GM18861 (cell line): ENCODE data around the gene CRNKL1.

Experiments
- ATAC-seq: cut with Tn5 transposase; IDR thresholded peaks from one replicate; pipeline ENCODE4 v1.9.1; 2021; ENCODE audit not compliant: unreplicated experiment

Gene CRNKL1

DNA sequence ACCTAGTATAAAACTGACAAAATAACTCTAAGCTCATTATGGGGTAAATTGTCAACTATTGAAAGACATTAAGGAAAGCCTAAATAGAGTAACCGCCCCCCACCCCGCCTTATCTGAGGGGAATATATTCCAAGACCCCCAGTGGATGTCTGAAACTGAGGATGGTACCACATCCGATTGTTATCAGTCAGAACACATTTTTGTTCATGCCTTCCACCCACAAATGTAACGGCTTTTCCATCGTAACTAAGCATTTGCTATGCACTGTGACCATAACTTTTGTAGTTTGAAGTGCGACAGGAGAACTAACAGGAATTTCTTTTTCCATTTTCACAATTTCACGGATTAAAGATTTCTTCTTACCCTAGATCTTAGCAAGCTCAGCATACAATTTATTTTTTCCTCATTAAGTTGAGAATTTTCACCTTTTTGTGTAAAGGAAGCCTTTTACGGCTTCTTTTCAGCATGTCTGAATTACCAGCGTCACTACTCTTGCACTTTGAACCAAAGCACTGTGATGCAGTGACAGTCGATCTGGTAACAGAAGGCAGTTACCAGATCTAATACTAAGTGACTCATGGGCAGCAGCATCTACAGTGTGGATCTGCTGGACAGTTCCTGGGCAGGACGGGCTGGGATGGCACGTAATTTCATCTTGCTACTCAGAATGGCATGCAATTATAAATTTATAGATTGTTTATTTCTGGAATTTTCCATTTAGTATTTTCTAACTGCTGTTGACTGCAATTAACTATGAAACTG is 11.9 kb upstream of the CRNKL1 start:
- no peak for ATAC-seq

DNA sequence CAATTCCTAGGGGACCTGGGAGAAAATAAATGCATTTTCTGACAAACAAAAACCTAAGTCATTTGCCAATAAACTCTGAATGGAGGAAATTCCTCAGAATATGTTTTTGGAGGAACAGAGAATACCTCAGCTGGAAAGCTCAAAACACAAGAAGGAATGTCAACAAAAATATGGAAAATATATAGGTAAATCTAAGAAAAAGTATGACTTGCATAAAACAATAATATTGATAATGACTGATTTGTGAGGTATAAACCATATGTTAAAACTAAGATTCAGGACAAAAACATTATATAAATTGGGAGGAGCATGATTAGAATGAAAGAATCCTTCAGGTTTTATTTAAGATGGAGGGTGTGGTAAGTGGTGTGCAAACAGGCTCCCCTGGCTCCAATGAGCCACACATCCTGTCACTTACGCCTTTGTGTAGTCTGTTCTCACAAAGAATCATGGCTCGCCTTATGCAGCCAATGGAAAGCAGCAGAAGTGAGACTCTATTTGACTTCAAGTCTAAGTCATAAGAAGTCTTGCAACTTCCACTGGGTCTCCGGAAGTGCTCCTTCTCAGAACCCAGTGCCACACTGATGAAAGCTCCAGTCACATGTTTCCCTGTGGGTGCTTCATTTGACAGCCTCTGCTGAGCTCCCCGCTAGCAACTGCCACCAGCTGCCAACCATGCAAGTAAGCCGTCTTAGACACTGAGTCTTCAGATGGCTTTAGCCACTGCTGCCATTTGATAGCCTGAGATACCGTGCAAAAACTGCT is 8.2 kb upstream of the CRNKL1 start:
- no peak for ATAC-seq

DNA sequence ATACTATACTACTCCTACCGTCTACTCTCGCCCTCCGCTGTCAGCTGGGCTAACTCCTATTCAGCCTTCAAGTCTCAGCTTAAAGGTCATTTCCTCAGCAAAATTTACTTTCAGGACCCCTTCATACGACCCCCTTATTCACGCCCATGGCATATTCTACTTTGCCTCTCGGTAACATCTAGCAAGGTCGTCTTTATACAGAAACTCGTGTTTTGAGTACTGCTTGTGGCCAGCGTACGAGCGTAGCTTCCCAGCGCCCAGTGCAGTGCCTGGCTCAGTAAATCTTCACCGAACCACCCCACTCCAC is 546 bp downstream of the CRNKL1 start:
- ATAC-seq, result peak; percentile 9

DNA sequence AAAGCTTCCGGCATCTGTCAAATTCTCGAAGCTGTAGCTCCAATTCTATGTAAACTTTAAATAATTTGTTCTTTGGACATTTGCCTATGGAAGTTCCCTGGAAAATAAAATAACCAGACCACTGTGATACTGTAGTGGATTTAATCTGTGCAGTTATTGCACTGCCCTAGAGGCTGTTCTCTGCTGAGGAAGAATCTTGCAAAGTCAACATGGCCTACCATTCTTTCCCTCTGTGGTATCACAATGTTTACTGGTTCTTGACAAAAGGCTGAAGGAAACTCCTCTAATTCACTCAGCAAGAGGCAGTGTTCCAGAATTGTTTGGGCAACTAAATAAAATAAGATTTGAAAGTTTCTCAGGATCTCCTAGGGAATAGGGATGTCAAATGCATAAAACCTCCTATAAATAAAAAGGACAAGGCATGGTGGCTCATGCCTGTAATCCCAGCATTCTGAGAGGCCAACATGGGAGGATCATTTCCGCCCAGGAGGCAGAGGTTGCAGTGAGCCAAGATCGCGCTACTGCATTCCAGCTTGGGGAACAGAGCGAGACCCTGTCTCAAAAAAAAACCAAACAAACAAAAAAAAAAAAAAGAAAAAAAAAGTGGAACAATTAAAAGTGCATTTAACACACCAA is 12.4 kb downstream of the CRNKL1 start:
- ATAC-seq, result no peak

DNA sequence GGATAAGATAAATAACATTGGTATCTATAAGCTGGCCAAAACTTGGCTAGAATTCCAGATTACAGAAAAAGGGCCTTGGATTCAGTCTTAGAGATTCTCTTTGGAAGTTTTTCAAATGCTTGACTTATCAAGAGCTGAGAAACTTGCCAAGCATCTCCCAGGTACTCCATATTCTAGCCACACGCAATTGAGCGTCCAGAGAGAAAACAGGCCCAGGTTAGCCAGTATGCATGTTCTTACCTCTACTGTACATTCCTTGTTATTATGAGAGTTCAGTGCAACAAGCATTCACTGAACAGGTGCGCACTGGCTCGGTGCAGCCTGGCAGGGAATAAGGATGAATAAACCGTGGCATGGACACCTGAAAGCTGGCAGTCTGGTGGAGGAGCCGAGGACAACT is 13.7 kb downstream of the CRNKL1 start:
- no peak for ATAC-seq

DNA sequence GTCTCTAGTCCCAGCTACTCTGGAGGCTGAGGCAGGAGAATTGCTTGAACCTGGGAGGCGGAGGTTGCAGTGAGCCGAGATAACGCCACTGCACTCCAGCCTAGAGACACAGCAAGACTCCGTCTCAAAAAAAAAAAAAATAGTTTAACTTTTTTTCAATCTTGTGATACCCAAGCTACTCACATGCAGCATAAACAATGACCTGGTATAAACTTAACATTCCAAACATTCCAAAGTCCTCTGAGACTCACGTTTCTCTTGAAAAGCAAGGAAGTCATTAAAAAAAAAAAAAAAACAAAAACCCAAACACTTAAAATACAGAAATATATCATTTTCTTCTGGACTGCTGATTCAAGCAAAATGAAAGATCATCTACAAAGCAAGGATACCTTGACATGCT is 14.3 kb downstream of the CRNKL1 start:
- no peak for ATAC-seq

DNA sequence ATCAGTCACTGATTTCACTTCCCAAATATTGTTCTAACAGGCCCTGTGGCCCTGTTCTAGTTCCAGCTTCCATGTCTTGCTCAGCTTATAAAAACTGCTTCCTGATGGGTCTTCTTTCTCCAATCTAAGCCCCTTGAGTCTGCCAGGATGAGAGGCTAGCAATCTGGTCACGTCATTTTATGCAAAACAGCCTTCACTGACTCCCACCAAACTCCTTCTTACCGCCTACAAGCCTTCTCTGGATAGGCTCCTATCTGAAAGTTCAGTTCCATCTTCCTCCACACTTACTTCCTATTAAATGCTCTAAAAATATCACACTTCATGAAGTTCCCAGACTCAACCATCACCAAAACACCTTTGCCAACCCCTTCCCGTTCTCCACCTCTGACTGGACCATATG is 15.5 kb downstream of the CRNKL1 start:
- ATAC-seq, result no peak

DNA sequence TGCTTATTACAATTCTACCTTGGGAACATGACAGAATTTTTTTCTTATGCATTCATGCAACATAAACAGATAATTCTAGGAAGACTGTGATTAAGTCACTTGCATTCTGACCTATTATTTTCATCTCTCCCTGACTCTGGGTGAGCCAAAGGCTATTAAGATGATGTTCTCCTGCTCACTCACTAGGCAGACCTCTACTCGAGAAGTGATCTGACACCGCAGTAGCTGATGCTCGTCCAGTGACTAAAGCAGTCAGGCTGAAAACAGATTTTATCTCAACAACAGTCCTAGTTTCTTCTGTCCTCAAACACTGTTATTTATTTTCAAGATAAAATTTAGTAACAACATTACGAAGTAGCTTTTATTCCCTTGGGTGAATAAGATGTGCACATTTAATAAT is 17.8 kb downstream of the CRNKL1 start:
- ATAC-seq, result no peak

DNA sequence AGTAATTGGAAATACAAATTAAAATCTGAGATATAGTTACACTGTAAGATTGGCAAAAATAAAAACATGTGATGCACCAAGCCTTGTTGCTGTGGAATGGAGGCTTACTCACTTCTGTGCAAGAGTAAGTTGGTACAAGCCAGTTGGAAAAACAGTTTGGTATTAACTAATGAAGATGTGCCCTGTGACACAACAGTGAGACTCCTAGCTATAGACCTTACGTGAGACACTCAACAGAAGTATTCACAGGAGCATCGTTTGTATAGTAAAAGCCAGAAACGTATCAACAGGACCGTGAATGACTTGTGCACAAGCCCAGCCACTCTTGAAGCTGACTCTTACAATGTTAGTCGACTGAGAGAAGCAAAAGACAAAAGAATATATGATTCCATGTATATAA is 20.5 kb downstream of the CRNKL1 start:
- no peak for ATAC-seq

DNA sequence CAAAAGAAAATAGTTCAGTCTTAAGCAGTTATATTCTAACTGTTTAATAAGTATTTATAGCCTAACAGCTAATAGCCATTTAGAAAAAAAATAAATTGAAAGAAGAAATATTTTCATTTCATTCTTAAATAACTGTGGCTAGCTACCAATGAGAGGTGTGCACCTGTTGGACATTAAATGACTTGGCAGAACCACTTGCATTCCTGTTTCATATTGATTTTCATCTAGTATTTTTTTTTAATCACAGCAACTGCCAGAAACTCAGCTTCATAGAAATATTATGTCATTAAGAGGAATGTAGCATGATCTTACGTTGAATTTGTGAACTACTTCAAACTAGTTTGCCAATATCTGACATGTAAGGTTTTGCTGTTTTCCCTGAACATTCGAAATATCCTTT is 25.0 kb downstream of the CRNKL1 start:
- no peak for ATAC-seq

DNA sequence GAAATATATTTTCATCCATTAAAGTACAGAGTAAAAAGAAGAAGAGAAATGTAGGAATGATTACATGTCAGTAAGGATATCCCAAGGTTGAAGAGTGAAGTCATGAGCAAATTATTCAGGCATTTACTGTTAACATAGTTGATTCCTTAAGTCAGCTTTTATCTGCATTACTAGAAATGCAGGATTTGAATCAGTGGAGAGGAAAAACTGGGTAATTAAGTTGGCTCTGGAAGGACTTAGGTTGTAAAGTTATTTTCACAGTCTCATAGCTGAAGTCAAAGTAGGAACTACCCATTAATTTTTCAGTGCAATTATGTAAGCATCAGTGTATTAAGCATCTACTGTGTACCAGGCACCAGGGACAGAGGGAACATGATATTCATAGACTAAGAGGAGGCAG is 27.3 kb downstream of the CRNKL1 start:
- ATAC-seq, result no peak

DNA sequence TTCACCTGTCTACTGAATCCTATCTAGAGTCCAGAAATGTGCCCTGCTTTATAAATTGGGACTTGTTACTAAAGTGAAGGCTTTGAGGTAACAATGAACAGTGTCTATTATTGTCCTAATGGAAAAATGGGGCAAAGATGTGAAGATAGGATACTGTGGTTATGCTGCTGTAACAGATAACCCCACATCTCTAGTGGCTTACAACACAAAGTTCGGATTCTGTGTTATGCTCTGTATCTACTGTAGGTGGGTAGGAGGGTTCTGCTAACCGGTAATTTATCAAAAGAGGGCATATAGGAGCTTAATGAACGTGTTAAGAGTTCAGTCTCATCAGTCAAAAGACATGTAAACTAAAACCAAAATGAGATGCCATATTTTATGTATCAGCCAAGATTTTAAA is 28.9 kb downstream of the CRNKL1 start:
- ATAC-seq, result no peak

DNA sequence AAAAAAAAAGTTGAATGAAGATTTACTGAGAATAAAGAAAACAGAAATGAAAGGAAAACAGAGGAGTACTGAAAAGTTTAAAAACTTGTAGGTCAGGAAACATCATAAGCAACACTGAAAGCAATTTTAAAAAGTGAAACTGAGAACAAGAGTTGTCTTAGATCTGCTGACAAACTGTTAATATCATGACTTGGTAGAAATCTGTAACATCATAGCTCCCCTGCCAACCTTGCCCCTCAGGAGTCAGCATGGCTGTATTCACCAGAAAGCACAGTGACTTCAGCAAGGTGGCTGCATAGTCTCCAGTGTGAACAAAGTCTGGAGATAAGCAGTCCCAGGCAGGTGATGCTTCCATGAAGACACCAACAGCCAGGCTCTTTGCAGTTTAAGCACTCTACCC is 29.8 kb downstream of the CRNKL1 start:
- ATAC-seq, result peak; percentile 73

DNA sequence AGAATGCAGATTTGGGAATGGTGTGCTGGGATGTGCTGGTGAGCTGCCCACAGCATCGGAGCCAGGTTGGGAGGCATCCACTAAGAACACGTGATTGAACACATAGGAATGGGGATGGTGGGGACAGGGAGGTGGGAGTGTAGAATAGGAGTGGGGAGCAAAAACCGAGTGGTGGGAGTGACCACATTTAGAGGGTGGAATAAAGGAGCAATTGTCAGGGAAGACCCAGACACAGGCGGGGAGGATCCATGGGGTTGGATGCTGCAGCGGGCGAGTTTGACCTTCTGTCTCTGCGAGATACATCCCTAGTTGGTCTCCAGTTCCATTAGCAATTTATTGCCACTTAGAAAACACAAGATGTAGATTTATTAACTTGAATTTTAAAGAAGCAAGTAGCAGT is 30.4 kb downstream of the CRNKL1 start:
- no peak for ATAC-seq

DNA sequence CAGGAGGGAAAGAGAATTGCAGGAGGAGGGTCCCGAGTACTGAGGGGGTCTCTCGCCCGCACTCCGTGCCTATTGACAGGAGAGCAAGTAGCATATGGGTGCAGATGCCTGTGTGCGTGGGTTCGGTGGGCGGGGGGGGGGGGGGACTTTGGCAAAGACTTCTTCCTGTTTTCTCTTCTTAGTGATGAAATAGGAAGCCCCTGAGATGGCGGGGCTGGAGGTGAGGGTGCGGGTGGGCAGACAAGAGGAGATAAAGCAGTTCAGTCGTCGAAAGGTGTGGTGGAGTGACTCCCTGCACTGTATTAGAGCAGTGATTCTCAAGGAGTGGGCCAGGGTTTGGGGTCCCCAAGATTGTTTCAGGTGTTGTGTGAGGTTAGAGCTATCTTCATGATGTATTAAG is 31.4 kb downstream of the CRNKL1 start:
- no peak for ATAC-seq

DNA sequence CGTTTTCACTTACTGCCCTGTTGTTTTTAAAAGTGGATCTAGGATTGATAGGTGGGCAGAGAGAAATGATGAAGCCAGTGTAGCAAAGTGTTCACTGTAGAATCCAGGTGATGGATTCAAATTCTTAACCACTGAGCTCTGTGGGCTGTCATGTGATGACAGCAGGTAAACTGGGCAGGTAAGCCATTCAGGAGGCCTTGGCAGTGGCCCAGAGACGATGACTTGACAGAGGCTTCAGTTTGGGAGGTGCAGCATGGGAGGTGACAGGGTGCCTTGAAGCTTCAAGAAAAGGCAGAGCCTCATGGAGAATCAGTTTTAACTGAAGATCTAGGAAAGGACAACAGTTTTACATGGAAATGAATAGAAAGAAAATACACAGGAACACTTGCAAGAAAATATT is 33.1 kb downstream of the CRNKL1 start:
- ATAC-seq, result no peak

DNA sequence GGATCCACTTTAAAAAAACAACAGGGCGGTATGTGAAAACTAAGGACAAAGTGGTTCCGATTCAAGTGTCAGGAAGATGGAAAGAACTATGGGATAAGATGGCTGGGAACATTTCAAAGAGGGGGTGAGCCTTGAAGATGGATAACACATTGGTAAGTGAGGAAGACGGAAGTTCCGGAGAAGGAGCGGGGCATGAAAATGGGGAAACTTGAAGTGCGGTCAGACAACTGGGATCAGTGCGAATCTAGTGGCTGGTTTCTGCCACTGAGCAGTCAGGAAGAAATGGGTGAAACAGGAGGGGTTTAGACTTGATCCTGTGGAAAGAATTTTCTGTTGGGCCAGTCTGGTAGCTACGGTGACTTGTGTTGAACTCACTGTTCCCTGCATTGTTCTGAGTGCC is 33.9 kb downstream of the CRNKL1 start:
- no peak for ATAC-seq

DNA sequence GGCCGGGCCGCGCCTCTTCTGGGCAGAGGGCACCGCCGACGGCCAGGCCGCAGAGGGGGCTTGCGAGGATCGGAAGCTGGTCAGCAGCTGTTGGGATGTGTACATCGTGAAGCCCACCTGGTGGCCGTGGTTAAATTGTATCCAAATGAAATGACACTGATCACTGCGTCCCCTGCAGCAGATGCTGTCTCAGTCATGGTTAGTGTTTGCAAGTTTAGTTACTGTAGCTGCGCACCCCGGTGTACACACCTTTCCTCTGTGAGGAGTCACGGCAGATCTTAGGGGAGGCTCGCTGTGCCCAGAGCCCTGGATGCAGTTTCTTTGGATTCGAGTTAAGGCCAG is 34.5 kb downstream of the CRNKL1 start:
- peak; percentile 4 for ATAC-seq

DNA sequence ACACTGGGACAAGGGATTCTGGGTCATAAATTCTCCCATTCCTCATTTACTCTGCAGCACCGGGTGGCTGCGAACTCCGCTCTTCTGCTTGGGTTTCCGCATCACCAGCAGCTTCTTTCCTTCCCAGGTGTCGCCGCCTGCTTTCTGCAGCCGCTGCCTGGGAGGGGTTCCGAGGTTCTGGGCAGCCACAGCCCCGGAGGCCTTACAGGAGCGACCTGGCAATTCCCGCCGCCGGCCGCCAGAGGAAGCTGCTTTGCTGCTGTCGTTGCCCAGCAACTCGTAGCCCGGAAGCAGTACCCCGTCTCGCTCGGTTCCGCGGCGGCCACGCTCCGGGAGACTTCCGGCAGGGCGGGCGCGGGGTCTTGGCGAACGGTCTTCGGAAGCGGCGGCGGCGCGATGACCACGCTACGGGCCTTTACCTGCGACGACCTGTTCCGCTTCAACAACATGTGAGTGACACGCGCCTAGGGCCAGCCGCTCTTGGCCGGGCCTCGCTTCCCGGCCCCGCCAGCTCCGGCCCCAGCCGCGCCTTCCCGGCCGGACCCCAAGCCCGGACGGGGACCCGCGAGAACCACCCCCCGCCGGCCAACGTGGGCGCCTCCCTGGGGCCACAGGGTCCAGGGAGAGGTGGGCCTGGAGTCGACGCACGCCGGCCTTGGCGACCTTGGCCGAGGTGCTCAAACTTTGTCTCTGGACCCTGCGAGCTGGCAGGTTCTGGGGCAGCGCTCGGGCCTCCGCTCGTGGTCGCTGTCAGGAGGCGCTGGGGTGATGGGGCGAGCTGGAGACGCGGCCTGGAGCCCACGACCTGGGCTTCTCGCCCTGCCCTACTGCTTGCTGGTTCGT is 35.0 kb downstream of the CRNKL1 start, which contains the start of gene NAA20:
NAA20 (plus strand) TSS at position 362 of the 843 bp plus-strand sequence; CDS start at position 397, 35 bp downstream.
- ATAC-seq, result peak; percentile 99

DNA sequence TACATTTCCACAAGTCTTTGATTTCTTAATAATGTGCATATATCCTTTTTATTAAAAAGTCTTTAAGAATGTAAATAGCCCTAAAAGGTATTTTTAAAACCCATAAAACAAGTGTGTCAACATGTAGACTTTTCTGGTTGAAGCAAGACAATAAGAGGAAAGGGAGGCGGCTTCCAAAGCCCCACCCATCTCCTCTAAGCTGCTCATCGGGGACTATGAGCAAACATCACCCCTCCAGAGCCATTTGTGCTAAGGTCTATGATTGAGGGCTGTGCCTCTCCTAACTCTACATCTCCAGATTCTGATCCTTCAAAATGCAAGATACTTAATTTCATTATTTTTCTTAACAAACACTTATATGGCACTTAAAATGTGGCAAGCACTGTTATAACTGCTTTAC is 37.6 kb downstream of the CRNKL1 start:
- no peak for ATAC-seq

DNA sequence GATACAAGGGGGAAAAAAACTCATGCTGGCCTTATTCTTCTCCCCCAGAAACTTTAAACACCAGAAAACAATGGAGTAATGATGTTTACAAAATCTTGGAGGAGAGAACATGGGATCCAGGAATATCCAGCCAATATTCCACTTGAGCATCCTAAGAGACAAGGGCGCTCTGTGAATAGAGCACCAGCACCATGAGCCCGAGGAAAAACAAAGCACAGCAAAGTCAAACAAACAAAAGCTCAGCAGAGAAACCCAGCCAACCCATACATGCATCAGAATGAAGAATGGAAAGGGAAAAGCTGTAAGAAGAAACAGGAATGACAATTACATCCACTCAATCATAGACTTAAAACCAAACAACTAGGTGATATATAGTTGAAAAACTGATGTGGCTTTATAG is 39.7 kb downstream of the CRNKL1 start:
- ATAC-seq, result no peak
